Calu3 (cell line): ENCODE results near the gene CRELD2. TPM values are rescaled to one million over a fixed set of nuclear protein-coding genes. Genes with fewer than 3 reads are reported as not detected.

Experiments
- BruUV-seq: library from RNA; stranded (reverse); fragments of 400-500 nt; replicated peaks from 2 replicates; lab custom pipeline; 2021; lab: Mats Ljungman, UMichigan
- CTCF ChIA-PET: fragments of 300-600 bp; sonication (Branson Sonifier 250); formaldehyde crosslinking; loops from one replicate; lab custom pipeline; 2022; ENCODE audit warnings: antibody characterized with exemption; lab: Charles Lee
- DNase-seq: peaks from one replicate; pipeline ENCODE4 v3.0.0; 2022
- H3K27ac Mint-ChIP-seq: one replicate; pipeline ENCODE4 v1.8.0; 2022; ENCODE audit warnings: mixed read lengths; ENCODE audit not compliant: unreplicated experiment
- H3K27me3 Mint-ChIP-seq: one replicate; pipeline ENCODE4 v1.8.0; 2022; ENCODE audit warnings: mixed read lengths; ENCODE audit not compliant: unreplicated experiment
- H3K36me3 Mint-ChIP-seq: one replicate; pipeline ENCODE4 v1.8.0; 2022; ENCODE audit warnings: mild to moderate bottlenecking, moderate library complexity, mixed read lengths; ENCODE audit not compliant: insufficient read depth, unreplicated experiment
- H3K4me1 Mint-ChIP-seq: one replicate; pipeline ENCODE4 v1.8.0; 2022; ENCODE audit warnings: mild to moderate bottlenecking, low read depth, mixed read lengths; ENCODE audit not compliant: unreplicated experiment
- H3K4me3 Mint-ChIP-seq: one replicate; pipeline ENCODE4 v1.8.0; 2022; ENCODE audit warnings: mild to moderate bottlenecking, low read depth, moderate library complexity, mixed read lengths; ENCODE audit not compliant: unreplicated experiment
- H3K9me3 Mint-ChIP-seq: one replicate; pipeline ENCODE4 v1.8.0; 2022; ENCODE audit warnings: low read depth, mixed read lengths; ENCODE audit not compliant: unreplicated experiment
- CTCF ChIP-seq: fragments of 200-600 bp; IDR thresholded peaks from one replicate; pipeline ENCODE4 v1.8.0; 2022; ENCODE audit warnings: antibody characterized with exemption; ENCODE audit not compliant: unreplicated experiment
- intact Hi-C: fragments of 100-400 bp; cut with micrococcal nuclease; formaldehyde crosslinking; loops from one replicate; pipeline ENCODE4 v1.10.0; 2022; ENCODE audit not compliant: unreplicated experiment
- total RNA-seq: library from RNA; stranded (reverse); gene quantifications from 2 replicates; pipeline ENCODE4 v1.2.3, GENCODE V29; 2022

The CRELD2 gene
- total RNA-seq, 1 experiment from 2014 or later: 64.6 TPM

GRCh38 chr22:49938565-49939136 is 20.2 kb downstream of the CRELD2 start:
- intact Hi-C loops: loop anchor here (10.0 kb wide), 1 partner anchor 206 kb away; no protein-coding TSS in a partner anchor
- Mint-ChIP-seq H3K4me1 (peaks cover 7% of the 10 kb centered on the region), H3K27ac (no peak overlapping the region), H3K9me3 (no peaks in the 10 kb centered on the region), H3K36me3 (peaks cover 29% of the 10 kb centered on the region), H3K27me3 (no peaks in the 10 kb centered on the region), H3K4me3 (no peak overlapping the region)
- BruUV-seq: no TSS peak
- no peak for DNase-seq
- CTCF ChIA-PET: no interaction called here
- no peak for TF ChIP-seq CTCF

GRCh38 chr22:49941507-49942316 is 23.3 kb downstream of the CRELD2 start:
- H3K4me1 Mint-ChIP-seq: peaks cover 8% of the 10 kb centered on the region
- H3K27me3 Mint-ChIP-seq: no peaks in the 10 kb centered on the region
- no TSS peak for BruUV-seq
- CTCF ChIA-PET: no interaction called here
- intact Hi-C loops: no loop called here
- peaks cover 18% of the 10 kb centered on the region for H3K36me3 Mint-ChIP-seq
- TF ChIP-seq CTCF: no peak
- no peak overlapping the region for H3K4me3 Mint-ChIP-seq
- H3K27ac Mint-ChIP-seq: no peak overlapping the region
- no peaks in the 10 kb centered on the region for H3K9me3 Mint-ChIP-seq
- no peak for DNase-seq

GRCh38 chr22:49942565-49943404 is 24.4 kb downstream of the CRELD2 start:
- Mint-ChIP-seq H3K27me3 (no peaks in the 10 kb centered on the region), H3K36me3 (peaks cover 15% of the 10 kb centered on the region), H3K27ac (no peak overlapping the region), H3K9me3 (no peaks in the 10 kb centered on the region), H3K4me3 (no peak overlapping the region), H3K4me1 (peaks cover 8% of the 10 kb centered on the region)
- CTCF ChIA-PET: no interaction called here
- BruUV-seq: no TSS peak
- intact Hi-C loops: no loop called here
- no peak for TF ChIP-seq CTCF
- DNase-seq: no peak

GRCh38 chr22:49943405-49943765 is 25.0 kb downstream of the CRELD2 start:
- Mint-ChIP-seq H3K4me1 (peaks cover 8% of the 10 kb centered on the region), H3K4me3 (no peak overlapping the region), H3K36me3 (peaks cover 17% of the 10 kb centered on the region), H3K27me3 (no peaks in the 10 kb centered on the region), H3K27ac (no peak overlapping the region), H3K9me3 (no peaks in the 10 kb centered on the region)
- BruUV-seq: no TSS peak
- CTCF ChIA-PET: no interaction called here
- TF ChIP-seq CTCF: no peak
- intact Hi-C loops: no loop called here
- no peak for DNase-seq
